Adrenal gland (tissue), 5 donors: ENCODE data around the gene ZMYND8.

Experiments used
- CTCF ChIP-seq, 6 experiments: fragments of 450-650 bp in 4 of 6; fragments of 200-600 bp in 2 of 6; sonication (generic) in 1 of 6; IDR thresholded peaks; 1 replicate in 5 of 6; 2 replicates in 1 of 6; pipeline versions ENCODE4 v1.5.1 to v1.8.0; 2016 to 2021; ENCODE audit warnings: antibody characterized with exemption in 6 of 6, mild to moderate bottlenecking in 2 of 6, moderate library complexity in 1 of 6
- POLR2A ChIP-seq, 2 donors: fragments of 450-650 bp; IDR thresholded peaks; one replicate each; pipeline ENCODE4 v1.6.1; 2017; ENCODE audit warnings: antibody characterized with exemption in 2 of 2, mild to moderate bottlenecking in 2 of 2, moderate library complexity in 1 of 2
- donor health status: DM: no; HTN: no; CAD: no.

- TF ChIP-seq CTCF (IDR thresholded peaks at IDR 0.05) = no peak
- TF ChIP-seq POLR2A (IDR thresholded peaks at IDR 0.05) = no peak
These were observed 117.5 kb downstream of the ZMYND8 start for GRCh38 chr20:47238780-47239718.
